NCI-H2196 treated with DMSO at 0.1 percent for 48 hours (cell line): ENCODE measurements around the gene SSTR3.

Experiments
- DNase-seq: peaks from one replicate; lab custom pipeline; 2025; ENCODE audit not compliant: unreplicated experiment; lab: John Stamatoyannopoulos, UW

Gene SSTR3

DNA sequence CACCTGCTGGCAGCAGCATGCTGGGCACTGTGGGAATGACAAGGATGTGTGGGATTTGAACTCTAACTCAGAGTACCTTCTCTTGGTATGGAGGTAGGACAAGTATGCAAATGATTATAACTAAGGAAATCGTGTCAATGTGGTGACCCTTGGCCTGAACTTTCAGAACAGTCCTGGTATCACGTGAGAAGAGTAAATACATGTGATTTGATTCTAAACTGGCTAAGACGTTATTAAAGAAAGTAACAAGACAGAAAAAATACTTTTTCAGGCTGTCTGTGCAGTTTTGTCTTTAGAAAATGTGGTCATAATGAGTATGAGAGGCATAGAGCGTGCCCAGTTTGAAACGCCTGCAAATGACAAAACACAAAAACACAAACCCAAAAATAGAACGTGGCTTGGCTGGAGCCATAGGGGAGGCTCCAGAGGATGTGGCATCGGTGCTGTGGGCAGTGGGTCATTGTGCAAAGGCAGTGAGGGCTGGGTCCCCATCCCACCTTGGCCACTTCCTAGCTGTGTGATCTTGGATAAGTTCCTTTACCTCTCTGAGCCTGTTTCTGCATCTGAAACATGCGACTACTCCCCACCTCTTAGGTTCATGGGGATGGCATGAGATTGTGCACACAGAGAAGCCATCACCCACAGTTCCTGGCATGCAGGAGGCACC, 44.2 kb downstream of the SSTR3 start:
- DNase-seq: no peak

DNA sequence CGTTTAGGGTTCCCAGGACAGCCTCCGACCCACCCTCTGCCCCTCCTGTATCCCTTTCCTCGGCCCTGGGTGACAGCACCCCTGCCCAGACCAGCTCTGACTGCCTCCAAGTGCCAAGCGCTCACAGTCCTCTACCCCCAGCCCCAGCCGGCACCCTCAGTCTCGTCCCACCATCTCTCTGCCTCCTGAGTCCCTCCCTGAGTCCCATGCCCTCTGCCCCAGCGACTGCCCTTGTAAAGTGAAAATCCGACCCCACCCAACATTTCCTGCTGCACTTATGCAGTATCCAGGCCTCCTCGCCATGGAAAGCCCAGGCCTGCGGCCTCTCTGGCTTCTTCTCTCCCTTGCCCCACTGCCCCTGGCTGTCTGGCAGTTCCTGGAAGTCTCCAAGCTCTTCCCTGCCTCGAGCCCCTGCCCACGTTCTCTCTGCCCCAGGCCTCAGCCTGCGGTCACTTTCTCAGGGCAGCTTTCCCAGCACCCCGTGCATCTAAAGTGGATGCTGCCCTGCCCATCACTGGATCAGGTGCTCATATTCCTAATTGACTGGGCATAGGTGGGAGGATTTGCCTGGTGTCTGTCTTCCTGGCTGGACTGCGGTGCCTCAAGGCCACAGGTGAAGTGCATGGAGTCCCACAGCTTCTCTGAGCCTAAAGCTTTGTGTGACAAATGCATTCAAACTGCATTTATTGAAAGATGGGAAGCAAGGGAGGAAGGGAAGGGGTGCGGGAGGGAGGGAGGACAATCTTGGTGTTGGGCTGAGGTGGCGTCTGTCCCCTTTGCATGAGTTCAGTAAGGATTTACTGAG, 44.9 kb downstream of the SSTR3 start:
- no peak for DNase-seq

DNA sequence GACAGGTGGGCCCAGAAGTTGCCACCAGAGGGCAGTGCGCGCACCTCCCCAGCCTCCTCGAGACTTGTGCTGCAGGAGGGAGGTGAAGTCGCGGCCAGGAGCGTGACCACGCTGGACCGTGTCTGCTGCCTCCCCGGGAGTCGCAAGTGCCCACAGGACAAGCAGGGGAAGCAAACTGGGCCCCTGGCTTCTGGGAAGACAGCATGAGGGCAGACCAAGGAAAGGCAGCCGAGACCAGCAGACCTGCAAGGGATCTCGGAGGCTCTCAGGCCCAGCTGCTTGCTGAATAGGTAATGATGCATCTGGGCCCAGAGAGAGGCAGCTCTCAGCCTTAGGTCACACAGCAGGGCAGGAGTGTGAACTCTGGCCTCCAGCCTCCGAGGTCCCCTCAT, 45.6 kb downstream of the SSTR3 start:
- DNase-seq: peak; percentile 2

DNA sequence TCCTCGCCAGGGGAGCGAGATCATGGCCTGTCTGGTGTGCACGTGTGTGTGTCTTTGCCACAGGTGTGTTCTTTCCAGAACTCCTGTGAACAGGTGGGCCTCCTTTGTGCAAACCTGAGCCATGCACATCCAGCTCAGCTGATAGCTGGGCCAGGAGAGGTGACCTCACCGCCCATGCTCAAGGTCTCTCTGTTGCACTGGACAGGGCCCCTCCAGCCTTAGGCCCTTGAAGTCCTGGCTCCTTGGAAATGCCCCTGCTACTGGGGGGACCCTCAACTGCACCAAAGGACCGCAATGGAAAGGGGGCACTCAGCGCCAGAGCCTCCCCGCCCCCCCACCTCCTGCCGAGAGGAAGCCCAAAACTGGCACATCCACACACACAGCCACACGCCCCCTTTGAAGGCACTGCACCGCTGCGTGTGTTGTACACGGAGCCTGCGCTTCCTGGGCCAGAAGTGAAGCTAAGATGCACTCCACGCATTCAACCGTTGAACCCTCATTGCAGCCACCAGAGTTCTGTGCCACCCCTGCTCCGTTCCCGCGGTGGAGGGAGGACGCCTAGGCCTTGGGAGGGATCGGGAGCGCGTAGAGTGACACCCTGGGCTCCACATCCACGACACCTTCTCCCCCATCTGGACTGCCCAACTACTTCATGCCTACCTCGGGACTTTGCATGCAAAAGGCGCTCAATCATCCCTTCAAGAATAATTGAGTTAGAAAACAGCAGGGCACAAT, 46.2 kb downstream of the SSTR3 start:
- no peak for DNase-seq

DNA sequence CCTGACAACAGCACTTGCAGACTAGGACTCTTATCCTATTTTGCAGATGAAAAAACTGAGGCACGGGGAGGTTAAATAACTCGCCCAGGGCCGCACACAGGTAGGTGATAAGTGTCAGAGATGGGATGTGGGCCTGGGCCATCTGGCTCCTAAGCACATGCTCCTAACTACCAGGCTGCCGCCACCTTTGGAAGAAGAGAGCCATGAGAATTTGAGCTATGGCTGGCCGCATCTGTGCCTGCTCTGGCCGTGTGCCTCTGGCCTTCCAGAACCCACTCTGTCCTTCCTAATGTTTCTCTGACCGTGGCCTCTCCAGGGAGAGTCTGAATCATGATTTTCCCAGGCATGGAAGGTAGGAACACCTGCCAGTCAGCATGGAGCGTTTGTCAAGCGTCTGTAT, 47.2 kb downstream of the SSTR3 start:
- no peak for DNase-seq

DNA sequence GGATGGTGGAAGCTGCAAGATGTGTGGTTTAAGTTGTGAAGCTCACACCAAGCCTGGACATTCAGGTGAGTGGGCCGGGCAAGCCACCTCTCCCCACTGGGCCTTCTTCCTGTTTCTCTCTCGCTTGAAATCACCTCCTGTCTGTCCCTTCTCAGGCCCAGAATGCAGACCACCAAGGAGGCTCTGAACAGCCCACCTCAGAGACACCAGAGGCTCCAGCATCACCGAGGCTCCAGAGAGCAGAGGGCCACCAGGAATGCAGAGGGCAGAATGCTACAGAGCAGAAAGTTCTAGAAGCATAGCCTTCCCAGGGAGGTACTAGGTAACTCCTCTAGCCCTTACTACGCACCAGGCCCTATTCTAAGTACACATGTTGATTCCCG, 47.8 kb downstream of the SSTR3 start:
- no peak for DNase-seq

DNA sequence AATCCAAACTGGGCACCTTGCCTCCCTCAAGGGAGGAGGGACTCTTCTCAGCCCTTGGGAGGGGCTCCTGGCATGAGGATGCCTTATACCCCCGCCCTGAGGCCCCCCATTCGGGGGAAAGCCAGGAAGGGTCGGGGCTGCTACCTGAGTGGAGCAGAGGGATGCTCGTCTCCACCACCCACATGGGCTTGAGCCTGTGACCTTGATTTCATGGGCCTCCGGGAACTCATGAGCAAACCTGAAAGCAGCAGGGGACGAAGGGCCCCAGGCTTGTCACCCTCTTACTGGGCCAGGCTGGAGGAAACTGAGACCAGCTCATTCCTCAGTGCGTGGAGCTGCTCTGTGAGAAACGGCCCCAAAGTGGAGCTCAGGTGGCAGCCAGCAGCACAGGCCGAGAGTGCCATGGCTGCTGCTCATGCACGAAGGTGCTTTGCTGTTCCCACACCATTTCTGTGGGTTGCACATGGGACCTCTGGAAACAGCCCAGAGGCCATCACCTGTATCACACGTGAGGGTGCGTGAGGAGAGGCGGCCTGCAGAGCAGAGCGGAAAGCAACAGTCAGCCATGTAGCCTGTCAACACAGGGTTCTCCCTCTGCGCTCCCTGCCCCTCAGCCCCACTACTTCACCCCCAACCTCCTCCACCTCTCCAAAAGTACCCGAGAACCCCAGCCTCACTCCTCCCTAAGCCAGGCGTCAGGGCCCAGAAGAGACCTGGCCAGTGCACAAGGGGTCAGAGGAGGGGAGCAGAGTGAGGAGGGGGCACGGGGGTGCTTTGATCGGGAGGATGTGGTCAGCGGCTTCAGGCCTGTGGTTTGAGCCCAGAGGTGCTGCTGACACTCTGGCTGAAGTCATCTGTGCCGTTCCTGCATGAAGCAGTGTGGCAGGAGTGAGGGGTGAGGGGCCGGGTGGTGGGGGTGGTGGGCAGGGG, 48.4 kb downstream of the SSTR3 start:
- DNase-seq: no peak

DNA sequence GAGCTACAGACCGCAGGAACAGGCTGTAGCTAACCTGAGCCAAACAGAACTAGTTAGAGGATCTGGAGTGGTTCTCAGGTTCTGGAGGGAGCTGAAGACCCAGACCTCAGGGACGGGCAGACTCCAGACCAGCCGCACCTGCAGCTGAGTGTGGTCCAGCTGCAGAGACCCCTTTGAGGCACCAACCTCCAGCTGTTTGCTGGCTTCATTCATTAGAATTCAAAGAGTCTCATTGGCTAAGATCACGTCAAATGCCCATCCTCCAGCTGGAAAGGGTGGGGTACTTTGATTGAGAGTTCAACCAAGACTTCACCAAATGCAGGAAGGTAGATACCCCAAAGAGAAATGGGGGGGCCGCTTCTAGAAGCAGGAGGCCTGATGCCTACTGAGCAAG, 49.2 kb downstream of the SSTR3 start:
- no peak for DNase-seq

DNA sequence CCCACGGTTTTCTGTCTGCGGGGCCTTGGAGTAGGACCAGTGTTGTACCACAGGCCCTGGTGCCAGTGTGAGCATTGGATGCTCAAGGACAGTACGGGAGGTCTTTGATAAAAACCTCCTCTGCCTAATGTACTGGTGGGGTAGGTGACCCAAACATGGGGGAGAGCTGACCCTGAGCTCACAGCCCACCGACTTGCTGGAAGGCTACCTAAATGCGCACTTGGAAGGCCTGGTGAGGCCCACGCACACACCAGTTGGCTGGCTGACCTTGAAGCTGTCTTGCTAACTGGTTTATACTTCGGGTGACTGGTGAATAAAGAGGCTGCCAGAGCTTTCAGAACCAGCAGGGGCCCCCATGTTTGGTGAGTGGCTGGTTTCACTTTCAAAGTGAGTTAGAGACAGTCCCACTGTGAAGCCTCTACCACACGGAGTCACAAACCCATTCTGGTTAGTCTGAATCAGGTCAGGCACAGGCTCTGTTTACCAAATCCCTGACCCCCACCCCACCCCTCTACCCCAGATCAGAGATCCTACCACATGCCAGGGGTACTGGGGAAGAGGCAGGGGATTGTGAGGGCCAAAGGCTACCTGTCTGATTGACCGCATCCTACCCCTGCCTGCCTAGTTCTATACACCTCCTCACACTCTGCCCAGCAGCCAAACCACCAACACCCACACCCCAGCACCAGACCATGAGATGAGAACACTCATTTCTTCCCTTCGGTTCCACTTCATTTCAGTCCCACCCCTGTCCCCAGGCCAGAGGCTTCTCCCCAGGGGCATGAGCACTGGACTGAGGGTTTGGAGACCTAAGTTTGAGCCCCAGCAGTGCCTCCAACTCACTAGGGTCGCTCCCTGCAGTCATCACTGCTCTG, 49.8 kb downstream of the SSTR3 start:
- no peak for DNase-seq

DNA sequence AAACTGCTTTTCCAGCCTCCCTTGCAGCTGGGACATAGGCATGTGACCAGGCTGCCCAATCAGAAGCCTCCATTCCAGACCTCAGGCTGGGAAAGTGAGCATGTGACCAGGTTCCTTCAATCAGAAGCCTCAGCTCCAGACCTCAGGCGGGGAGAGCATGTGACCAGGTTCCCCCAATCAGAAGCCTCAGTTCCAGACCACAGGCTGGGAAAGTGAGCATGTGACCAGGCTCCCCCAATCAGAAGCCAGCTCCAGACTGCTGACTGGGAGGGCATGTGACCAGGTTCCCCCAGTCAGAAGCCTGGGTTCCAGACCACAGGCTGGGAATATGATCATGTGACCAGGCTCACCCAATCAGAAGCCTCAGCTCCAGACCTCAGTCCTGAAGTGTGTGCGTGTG, 50.8 kb downstream of the SSTR3 start:
- no peak for DNase-seq

DNA sequence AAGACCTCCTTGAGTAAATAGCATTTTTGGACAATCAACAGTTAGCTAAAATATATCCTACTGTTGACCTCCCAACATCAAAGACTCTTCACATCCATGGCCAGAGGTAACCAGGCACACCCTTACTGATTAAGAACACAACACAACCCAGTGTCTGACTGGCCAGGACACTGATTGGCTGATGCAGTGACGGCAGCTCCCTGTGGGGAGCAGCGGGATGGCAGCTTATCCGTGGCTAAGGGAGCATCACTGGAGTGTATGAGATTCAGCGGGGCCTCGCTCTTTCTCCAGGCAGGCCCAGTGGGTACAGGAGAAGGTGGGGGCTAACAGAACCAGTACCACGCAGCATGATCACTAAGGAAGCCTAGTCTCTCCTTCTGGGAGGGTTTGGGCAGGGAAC, 52.2 kb downstream of the SSTR3 start:
- DNase-seq: no peak

DNA sequence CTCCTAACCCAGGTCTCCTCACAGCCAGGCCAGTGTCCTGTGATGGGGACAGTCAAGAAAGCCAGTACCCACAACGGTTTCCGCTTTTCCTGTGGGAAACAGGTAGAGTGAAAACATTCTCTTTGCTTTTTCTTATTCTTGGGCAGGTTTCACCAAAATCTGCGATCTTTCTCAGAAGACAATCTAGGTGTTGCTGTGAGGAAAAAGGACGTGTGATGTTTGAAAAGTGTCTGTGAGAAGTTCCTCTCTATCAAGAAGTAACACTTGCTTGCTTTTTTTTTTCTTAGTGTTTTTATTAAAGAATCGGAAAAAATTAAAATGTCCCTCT, 53.4 kb downstream of the SSTR3 start:
- no peak for DNase-seq

DNA sequence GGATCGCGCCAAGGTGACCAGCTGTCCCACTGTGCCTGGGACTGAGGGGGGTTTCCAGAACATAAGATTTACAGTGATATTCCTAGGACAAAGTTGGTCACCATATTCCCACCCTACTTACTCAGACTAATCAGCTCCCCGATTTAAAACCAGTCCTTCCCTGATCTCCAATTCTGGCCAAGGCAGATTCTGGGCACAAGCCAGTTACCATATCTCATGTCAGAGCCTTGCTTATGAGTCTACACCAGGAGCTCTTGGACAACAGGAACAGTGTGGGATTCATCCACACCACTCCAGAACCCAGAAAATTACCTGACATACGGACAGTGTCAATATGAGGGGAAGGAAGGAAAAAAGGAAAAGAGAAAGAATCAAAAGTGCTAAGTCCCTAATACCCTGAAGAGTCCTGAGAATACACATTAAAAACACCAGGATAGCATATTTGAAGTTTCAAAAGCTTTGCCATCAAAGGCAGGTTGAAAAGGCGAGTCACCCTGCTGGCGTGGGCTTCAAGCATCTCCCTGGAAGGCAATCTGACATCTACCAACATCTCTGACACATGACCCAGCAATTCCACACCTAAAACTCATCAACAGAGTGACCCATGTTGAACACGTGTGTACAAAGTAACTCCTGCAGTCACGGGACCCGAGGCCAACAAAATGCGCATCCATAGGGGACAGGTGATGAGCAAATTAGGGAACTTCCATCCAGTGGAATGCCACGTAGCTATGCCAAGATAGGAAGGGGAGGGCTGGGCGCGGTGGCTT, 54.6 kb downstream of the SSTR3 start:
- no peak for DNase-seq

DNA sequence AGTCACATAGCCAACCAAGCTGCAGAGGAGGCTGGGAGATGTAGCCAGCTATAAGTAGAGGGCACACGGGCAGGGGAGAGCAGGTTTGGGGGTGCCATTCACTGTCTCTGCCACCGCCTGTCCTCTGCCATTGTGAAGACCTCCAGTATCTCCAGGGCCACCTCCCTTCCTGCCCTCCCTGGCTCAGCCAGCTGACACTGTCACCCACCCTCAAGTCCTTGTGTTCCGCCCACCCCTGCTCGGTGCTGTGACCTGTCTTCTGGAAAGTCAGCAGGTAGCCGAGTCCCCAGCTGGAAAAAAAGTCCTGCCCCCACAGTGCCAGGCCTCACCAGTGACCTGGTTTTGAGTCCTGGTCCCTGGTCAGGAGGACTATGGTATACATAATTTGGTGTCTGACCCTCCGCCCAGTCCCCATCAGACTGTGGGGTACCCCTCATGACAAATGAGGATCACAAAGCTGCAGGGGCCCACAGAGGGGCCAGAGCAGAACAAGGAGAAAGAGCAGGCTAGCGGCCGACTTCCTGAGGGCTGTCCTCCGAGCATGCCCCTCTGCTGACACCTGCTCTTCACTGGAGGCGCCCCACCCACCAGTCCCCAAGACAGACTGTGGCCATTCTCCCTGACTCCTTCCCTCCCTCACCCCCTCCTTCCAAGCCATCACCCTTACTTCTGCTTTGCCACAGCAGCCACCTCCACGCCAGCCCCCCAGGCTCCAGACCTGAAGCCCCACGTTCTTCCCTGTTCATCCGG, 55.4 kb downstream of the SSTR3 start:
- no peak for DNase-seq

DNA sequence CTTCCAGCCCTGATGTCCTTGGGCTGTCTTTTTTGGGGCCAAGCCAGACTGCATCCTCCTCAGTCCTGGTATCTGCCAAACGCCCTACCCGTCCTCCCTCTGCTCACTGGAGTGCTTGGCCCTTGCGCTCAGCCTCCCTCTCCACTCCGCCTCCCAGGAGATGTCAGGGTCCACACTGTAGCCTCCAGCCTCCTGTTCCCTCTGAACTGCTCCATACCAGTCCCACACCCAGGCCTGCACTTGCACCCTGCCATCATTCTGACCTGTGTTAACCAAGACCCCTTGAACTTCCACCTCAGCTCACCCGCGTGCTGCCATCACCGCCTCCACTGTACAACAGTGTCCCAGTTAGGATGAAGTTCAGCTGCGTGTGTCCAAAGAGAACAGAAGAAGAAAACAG, 56.3 kb downstream of the SSTR3 start:
- DNase-seq: no peak

DNA sequence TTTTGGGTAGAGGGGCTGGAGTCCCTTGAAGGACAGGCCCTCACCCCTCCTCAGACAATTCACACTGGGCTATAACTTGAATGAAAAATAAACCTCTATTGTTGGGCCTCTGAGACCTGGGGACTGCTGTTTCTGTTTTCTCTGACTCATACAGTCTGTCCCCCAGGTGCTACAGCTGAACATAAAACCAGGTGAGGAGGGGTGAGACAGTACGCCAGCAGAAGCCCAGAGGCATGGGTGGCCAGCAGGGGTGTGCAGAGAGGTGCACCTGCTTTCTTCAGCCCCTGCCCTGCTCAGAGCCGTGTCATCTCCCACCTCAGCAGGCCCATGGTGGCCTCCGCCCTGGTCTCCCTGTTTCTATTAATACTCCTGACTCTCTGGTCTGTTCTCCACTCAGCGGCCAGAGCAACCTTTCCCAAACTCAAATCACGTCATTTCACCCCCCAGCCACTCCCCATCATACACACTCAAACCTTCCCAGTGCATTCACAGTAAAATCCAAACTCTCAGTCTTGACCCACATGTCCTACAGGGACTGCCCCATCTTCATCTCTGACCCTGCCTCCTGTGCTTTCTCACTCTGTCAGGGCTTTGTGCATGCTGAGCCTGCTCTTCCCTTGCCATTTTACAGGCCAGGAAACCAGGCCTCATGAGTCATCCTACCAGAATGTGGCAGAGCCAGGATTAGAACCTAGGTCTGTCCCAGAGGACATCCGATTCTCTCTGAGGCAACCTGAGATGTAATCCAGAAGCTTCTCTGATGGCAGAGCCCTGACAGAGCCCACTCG, 57.2 kb downstream of the SSTR3 start:
- no peak for DNase-seq
